NK-92 treated with Interleukin-12 subunit alpha and Interleukin-12 subunit beta, amount 100 ng/mL, for 24 hours (cell line): ENCODE measurements around the gene ISX.
A peak's percentile ranks its signal among the peaks of the same experiment; 100 is the strongest.

Experiments used
- DNase-seq: peaks from one replicate; lab custom pipeline; 2025; lab: John Stamatoyannopoulos, UW

Gene ISX

DNA sequence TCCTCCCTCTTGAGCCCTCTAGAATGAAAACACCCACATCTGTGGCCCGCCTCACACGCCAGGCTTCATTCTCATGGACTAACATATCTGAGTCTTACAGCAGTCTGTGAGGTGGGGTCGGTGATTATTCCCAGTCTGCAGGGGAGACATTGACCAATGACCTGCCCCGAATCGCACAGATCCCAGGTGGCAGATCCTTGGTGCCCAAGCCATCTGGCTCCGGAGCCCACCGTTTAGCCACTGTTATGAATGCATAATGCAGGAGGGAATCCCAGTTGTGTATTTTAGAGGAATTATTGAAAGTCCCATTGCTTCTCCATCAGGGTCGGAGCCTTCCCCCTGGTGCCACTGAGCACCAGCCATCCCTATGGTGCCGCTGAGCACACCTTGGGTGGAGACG lies 47.4 kb downstream of the ISX start:
- DNase-seq = no peak

DNA sequence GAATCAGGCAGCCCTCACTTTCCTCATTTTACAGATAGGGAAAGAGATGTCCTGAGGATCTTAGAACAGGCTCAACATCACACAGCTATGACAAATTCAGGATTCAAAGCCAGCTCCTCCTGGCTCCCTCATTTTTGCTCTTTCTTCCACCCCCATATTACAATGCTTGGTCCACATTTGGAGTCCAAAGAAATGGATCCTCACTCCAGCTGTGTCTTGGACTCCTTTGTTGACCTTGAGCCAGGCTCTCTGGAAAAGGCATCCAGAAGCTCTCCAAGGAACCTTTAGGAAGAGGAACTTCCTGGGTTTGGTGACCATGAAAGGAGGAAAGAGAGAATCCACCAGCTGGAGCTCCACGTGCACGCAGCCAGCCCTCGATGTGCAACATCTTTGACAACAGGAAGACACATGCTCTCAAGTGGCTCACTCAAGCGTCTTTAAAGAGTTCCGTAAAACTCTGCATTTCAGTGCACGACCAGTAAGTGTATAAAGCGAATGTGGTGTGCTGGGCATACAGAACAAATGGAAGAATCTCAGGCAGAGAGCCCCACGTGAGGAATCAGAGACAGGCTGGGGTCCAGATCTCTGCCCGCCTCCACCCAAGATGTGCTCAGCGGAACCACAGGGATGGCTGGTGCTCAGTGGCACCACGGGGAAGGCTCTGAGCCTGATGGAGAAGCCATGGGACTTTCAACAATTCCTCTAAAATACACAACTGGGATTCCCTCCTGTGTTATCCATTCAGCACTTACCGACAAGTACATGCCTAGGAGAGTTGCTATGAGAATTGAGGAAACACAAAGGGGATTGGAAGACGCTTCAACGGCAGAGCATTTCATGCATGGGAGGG lies 48.4 kb downstream of the ISX start:
- DNase-seq = no peak

GRCh38 chr22:35115515-35115914 lies 49.6 kb downstream of the ISX start:
- no peak for DNase-seq

- no peak for DNase-seq
Observed at GRCh38 chr22:35116269-35116668, 50.3 kb downstream of the ISX start.

DNA sequence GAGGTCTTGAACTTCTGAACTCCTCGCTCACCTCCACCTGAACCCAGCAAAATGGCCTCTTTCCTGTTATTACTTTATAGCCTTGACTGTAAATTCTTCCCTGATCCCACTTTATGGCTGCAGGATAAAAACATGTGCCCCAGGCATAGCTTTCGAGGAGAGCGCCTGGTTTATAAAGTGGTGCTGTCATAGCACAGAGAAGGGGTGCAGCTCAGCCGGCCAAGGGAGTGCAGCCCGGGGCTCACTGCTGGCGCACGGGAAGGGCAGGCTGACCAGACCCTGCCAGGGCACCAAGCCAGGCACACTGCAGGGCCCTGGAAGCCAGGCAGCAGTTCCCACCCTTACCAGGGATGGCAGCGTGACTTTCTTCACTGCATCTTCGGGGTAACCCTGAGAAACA lies 50.9 kb downstream of the ISX start:
- DNase-seq = no peak

DNA sequence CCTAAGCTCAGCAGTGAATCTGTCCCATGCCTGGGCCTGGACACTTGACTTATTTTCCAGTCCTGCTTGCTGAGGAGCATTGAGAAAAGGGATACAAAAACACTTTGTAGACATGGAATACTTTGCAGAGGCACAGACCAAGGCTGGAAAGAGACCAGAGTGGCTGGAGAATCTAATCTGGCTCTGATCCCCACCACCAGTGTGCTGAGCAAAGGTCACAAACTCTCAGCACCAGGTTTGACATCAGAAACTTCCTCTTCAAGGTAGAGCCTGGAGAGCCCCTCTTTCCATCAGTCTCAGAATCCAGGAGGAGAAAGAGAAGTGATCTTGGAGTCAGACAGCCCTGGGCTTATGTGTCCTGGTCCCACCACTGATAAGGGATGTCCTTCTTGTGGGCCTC lies 53.5 kb downstream of the ISX start:
- DNase-seq = no peak

DNA sequence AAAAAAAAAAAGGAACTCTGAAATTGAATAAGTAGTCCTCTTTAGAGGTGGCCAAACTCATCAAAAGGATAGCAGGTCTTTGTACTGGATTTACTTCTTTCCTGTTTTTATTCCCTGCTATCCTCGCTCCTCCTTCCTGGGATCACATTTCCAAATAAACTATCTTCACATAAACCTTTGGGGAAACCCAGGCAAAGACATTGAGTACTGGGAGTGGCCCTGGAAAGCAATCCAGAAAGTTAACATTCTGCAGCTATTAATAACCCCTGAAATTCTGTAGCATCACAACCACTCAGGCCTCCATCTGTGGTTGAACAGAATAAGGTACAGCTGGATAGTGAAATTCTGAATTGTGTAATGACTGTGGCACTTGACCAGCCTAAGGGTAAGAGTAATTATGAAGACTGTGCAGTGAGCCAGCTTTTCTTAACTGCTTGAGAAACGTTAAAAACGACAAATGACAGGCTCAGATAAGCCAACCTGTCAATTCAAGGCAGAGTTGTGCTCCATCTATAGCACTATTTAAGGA lies 58.8 kb downstream of the ISX start:
- no peak for DNase-seq

DNA sequence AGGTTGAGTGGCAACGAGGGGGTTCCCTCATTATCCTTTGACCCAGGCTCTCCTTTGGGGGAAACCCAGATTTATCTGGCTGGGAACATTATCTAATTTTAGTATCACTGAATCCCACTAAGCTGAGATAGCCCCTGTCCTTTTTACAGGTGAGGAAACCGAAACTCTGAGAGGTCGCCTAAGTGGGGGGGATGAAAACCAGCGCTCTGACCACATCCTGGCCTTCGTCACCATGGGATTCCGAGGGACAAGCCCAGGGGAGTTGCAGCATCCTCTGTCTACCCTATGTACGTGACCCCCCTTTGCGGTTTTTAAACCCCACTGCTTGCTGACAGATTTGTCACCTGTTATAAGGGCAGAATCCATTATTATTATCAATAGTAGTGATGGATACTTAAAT lies 61.0 kb downstream of the ISX start:
- peak; percentile 7 for DNase-seq

GRCh38 chr22:35128637-35129036 lies 62.7 kb downstream of the ISX start:
- DNase-seq = no peak

DNA sequence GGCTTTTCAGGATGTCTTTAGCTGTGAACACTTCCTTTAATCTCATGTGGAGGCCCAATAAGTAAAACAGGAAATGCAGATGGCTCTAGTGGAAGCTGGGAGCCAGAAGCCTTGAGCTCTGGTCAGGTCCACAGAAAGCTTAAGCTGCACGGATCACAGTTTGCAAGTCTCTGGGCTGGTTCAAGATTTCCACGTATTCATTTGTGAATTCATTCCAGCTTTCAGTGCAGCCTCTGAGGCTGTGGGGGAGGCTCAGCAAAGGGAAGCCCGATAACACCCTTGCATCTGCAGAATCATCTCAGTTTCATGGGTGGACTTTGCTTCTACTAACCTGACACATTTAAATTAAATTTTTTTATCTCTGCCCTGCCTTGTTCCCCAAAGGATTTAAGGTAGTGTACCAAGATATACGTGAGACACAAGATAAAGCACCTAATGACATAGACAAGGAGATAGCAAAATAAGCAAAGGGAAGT lies 65.6 kb downstream of the ISX start:
- DNase-seq = no peak

DNA sequence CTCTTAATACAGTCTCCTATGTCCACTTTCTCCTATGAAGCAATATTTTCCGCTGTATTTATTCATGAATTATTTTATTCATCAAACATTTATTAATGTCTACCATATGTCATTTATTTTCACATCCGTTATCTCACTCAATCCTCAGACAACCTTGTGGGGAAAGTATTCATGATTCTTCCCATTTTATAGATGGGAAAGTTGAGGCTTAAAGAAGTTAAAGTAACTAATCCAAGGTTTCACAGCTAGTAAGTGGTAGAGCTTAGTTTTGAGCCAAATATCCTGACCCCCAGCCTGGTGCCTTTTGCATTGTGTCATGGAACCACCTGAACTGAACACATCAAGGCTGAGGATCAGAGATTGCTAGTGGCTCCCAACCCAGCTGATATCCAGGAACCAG lies 66.6 kb downstream of the ISX start:
- no peak for DNase-seq

DNA sequence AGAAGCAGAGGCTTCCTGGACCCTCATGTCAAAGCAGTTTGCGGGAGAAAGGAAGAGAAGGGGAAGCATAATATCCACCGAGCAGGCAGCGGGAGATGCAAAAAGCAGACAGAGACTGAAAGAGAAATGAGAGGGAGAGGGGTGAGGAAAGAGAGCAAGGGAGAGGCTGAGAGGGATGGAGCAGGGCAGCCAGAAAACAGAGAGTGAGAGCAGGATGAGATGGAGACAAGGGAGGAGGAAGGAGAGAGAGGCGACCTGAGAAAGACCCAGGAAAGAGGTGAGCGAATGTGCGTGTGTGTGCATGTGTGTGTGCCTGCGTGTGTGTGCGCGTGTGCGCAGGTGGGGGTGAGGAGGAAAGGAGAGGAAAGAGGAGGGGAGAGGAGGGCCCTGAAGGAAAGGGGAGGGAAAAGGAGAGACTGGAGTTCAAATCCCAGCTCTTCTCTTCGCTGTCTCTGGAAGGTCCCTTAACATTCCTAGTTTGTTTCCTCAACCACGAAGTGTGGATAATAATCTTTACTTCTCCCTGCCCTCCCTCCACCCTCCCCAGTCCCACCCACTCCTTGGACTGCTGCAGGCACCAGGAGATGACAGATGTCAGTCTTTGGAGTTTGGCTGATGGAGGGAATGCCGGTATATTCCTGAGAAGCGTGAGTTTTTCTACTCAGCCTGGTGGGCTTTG lies 67.9 kb downstream of the ISX start:
- no peak for DNase-seq

- DNase-seq = no peak
Observed at GRCh38 chr22:35134637-35135036, 68.7 kb downstream of the ISX start.

DNA sequence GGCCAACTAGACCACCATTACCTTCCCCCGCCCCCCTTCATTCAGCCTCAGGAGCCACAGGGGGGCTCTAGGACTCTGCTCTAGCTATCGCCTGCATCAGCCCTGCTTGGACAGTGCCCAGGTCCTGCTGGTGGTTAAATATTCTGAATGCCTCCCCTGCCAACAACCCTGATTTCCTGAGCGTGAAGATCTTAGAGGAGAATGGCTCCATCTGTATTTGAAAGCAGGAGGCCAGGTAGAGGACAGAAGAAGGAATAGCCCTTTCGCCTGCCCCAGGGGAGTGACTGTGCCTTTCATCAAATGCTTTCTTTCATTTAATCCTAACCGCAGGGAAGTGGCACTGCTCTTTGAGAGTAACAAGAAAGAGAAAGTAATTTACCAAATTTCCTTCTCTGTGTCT lies 69.2 kb downstream of the ISX start:
- DNase-seq = no peak
